NCI-H2171 (cell line): ENCODE results near the gene GPR150.

Experiments
- DNase-seq: peaks from one replicate; lab custom pipeline; 2025; lab: John Stamatoyannopoulos, UW

The GPR150 gene

DNA sequence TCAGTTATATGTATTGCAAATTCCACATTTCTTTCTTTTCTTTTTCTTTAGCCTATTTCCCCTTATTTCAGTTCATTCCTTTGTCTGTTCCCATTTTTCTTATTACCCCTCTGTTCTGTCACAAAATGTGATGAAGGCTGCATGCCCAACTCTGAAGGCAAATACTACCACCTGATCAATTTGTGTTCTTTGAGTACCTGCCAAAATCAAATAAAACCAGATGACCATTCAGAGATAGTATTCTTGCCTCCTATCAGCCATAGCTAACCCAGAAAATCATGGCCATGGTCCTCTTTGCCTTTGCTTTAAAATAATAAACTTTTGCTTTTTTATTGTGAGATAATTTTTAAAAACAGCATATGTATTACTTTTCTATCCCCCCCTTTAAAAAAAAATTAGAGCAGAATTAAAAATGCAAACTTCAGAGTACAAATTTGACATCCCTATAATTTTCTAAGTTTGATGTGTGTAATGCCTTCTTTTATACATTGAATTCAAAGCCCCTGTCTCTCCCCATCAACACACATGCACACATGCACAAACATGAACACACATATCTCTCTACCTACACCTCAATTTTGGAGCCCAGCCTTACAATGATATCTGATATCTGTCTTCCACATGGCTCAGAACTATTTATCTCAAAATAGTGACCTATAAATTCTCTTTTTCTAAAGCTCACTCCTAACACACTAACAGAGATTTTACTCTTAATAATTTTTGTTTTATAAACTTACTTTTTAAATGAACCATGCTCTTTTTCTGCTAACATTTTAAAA is 30.1 kb downstream of the GPR150 start:
- no peak for DNase-seq

DNA sequence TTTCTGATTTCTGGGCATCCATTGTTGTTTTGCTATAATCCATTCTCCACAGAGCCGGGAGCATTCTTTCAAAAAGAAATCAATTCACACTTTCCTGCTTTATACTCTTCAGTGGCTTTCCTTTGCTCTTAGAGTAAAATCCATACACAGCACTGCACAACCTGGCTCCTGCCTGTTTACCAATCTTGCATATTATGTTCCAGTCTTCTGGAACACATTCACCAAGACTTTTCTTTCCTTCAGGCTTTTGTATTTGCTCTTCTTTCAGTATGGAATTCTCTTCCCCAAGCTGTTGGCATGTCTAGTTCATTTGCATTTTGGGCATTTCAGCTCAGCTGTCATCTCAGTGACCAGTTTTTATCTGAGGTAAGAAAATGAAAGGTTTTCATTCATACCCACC is 33.0 kb downstream of the GPR150 start:
- no peak for DNase-seq

DNA sequence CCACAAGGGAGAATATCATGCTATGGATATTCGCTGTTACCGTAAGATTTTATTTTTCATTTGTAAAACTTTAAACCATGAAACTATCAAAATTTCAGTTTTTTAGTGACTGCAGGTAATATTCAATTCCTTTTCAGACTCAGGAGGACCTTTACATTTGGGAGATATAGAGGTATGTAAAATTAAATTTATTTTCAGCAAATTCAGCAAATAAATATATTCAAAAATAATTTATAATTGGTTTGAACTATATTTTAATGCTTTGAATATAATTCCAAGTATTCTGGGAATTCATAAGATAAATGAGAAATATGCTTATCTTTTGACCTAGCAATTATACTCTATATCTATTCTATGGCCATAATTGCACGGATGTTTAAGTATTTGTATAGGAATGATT is 34.3 kb downstream of the GPR150 start:
- no peak for DNase-seq

DNA sequence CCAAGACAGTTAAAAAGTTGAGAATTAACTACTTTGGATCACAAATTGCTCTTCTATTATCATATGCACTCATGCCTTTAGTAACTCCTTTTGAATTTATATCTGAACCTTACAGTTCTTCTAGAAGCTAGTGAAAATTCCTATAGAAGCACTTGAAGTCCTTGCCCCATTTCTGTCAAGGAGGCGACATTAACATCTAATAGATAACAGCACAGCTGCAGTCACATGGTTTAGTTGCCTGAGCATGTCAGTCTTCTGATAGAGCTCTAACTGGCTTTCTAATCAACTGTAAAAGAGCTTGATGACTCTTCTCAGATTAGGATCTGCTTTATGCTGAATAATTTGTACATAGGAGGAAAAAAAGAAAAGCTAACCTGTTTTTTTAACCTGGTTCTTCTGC is 35.7 kb downstream of the GPR150 start:
- DNase-seq = no peak

DNA sequence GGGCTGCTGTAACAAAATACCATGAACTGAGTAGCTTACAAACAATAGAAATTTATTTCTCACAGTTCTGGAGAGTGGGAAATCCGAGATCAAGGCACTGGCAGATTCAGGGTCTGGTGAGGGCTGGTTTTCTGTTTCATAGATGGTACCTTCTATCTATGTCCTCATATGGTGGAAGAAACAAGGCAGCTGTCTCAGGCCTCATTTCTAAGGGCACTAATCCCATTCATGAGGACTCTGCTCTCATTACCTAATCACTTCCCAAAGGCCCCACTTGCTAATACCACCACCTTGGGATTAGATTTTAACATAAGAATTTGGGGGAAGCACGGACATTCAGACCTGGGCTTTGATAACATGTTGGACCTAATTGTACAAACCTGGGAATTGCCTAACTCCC is 40.2 kb downstream of the GPR150 start:
- DNase-seq = no peak

DNA sequence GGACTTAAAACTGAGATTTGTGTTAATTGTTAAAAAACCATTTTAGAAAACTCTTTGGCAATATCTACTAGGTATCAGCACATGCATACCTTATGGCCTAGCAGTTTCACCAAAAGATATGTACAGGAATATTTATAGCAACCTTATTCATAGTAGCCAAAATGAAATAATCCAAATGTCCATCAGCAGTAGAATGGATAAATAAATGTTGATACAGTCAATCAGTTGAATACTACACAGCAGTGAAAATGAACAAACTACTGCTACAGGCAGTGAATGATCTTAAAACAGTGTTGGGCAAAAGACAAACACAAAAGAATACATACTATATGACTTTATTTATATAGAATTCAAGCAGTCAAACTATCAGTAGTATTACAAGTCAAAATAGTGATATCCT is 43.1 kb downstream of the GPR150 start:
- DNase-seq = no peak

DNA sequence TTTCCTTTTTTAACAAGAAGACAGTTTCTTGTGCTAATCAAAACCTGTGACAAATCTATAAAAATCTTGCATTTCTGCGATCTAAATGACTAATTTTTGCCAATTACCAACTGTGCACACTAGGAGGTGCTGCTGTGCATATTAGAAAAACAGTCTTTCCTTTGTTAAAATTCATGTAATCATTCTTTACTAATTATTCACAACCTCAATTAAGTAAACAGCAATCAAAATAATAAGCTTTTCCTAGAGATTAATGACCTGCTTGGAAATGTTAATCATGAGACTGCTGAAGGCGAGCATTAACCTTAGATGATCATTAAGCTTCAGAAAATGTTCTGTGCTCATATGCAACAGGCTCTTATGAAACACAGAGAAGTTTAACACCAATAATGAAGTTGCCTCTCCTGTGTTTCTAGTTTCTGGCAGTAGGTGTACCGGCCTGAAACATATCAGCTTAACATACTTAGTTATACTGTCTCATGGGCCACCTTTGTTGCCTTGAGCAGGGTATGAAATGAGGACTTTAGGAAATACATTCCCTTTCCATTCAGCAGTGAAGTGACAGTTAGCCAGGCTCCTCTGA is 44.4 kb downstream of the GPR150 start:
- no peak for DNase-seq

DNA sequence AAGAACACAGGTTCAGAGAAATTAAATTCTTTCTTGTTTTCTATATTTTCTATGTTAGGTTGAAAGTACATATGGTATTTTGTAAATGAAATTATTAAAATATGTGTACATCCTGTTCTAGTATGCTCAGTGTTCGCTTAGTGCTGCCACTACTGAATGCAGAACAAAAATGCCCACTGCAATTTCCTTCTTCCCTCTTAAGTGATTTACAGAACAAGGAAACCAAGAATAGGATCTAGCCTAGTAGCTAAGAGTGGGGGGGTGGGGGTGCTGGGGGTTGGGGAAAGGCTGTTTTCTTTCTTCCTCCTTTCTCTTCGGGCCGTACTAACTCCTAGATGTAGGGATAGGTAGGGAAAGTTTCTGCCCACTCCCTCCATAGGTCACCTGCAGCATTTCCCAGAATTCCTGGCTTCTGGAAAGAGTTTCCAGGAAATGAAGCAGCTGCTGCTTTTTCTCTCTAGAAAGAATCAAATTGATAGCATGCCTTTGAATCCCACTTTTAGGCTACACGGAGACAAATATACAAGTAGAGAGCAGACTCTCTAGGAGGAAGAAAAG is 47.3 kb downstream of the GPR150 start:
- DNase-seq = no peak

DNA sequence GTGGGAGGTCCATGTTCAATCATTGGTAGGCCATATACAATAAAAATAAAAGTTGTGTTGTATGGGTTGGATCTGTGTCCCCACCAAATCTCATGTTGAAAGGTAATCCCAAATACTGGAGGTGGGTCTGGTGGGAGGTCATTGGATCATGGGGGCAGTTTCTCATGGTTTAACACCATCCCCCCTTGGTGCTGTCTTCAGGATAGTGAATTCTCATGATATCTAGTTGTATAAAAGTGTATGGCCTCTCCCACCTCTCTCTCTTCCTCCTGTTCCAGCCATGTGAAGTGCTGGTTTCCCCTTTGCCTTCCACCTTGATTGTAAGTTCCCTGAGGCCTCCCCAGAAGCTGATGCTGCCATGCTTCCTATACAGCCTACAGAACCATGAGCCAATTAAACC is 47.8 kb downstream of the GPR150 start:
- no peak for DNase-seq

DNA sequence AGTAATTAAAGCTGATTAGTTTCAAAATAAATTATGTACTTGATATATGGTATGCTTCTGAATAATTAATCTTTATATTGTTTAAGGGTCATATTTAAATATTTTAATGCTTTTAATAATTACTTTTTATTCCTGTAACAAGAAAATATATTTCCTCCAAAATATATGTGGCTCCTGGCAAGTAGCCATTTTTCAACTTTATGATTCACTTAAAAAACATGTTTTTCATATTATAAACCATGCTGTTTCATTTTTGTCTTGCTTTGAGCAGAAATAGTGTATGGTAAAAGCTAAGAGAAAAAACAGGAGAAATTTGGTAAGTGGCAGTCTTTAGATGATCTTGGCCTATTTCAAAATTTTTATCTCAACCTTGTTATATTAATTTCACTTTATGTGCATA is 48.3 kb downstream of the GPR150 start:
- no peak for DNase-seq

DNA sequence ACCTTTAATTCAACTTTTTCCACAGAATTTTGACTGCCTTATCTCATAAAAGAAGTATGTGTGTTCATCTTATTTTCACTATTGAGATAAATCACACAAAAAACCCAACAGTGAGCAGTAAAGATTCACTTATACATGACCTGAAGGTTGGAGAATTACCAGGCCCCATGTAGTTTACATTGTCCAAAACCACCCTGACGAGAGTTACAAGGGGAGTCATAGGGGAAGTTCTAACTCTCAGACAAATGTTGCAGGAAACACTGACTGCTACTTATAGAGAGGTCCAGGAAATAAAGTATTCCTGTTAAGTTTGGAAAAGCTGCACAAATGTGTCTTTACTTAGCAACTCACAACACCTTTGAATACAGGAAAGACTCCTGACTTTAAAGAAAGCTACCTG is 48.8 kb downstream of the GPR150 start:
- no peak for DNase-seq

DNA sequence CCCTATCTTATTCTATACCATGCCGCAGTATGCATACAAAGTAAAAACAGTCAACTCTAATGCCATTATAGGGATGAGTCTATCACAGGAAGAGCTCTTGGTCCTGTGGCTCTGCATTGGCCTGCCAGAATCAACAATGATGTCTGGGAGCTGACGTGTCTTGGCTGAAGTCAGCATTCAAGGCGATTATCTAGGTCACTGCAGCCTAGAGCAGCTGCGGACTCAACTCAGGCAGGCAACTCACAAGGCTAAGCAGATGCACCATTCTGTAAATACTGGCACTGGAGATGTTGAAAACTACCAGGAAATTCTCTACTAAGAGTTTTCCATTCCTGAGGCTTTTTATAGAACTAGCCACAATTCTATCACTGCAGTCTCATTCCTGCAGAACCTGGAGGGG is 49.7 kb downstream of the GPR150 start:
- DNase-seq = no peak

DNA sequence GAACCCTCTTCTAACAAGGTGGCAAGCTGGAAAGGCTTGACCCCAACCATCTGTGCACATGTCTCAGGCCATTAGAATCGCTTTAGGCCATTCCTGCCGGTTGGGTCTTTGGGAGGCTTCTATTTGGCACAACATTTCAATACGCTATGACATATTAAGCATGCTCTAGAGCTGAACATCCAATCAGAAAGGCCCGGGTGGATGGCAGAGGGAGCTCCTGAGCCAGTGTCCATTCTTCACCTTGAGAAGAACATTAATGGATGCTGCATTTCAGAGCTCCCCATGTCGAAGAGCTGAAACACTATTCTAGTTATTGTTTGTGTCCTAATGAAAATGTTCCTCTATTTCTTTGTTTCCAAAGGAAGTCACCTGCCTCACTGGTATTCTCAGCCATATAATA is 50.1 kb downstream of the GPR150 start:
- no peak for DNase-seq

DNA sequence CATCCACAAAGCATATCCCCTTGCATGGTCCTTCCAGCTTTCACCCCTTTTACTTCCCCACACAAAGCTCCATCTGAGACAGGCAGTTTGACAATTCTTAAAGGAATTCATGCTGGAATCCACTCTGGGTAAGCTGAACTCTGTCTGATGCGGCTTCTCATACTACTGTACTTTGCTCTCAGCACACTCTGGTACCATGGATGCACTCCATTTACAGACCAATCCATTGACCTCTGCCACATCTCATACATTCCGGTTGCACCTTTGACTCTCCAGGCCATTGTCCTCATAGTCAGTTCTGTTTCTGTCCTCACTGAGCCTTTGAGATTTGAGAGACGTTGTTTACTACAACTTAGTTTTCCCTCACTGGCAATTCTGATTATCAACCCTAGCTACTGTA is 50.7 kb downstream of the GPR150 start:
- no peak for DNase-seq
